ENCODE data around the gene RGS3. TPM values are rescaled to one million over a fixed set of nuclear protein-coding genes. Genes with fewer than 3 reads are reported as not detected.

The RGS3 gene
- polyA plus RNA-seq, 4 donors, result 41.3 to 52.9 (median 47.4) TPM

- no peak for DNase-seq (ENCODE audit: low read depth in 4 of 4, low spot score in 2 of 4)
Measured at GRCh38 chr9:113612828-113613227, 149.3 kb downstream of the RGS3 start.

DNA sequence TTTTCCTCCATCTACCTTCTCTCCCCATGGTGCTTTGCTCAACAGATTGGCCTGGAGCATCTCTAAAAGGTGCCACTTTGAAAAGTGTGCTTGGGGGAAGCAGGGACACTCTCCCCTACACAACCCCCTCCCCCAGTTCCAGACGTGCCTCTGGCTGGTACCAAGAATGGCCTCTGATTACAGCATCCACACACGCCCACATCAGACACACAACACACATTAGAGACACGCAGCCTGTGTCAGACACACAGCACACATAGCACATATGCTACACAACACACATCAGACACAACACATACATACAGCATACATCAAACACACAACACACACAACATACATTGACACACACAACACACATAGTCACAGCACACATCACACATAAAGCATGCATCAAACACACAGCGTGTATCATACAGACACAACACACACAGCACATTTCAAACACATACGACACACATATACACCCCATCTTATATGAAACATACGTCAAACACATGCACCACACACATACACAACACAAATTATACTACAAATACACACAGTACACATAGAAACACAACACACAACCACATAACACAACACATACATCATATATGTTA, 150.4 kb downstream of the RGS3 start:
- DNase-seq (ENCODE audit: low read depth in 4 of 4, low spot score in 2 of 4), result no peak

- DNase-seq (ENCODE audit: low read depth in 4 of 4, low spot score in 2 of 4), result no peak
Measured at GRCh38 chr9:113614843-113615648, 151.5 kb downstream of the RGS3 start.

DNA sequence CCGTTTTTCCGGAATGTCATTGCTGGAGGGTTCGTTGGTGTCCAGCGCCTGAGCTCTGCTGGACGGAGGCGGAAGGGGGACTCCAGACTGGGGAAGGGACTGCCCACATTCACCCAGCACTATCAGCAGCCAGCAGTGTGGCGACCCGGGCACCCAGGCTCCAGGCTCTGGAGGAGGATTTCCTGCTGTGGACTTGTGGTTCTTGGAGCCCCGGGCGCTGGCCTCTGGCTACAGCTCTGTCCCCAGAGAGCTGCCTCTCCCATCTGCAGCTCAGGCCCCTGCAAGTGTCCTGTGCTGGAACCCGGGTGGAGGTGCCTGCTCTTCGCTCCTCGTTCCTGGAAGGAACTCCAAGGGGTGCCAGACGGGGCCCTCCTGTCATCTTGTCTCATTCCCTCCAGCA, 152.6 kb downstream of the RGS3 start:
- DNase-seq (ENCODE audit: low read depth in 4 of 4, low spot score in 2 of 4), result no peak

- DNase-seq (ENCODE audit: low read depth in 4 of 4, low spot score in 2 of 4), result no peak
Measured at GRCh38 chr9:113616621-113617496, 153.3 kb downstream of the RGS3 start.

DNA sequence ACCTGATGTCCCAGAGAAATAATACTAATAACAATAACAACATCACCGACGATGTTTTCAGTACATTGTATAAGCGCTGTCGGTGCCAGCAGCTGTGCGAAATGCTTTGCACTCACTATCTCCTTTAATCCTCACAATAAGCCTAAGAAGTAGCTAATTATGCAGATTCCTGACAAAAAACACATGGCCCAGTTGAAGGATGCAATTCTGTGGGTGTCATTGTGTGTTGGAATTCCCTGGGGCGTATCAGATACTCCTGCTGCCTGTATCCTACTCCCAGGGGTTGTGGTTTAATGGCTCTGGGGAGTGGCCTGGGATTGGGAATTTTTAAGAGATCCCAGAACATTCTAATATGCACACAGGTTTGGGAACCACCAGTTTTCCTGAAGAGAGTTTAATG, 154.0 kb downstream of the RGS3 start:
- DNase-seq (ENCODE audit: low read depth in 4 of 4, low spot score in 2 of 4), result no peak

- DNase-seq (ENCODE audit: low read depth in 4 of 4, low spot score in 2 of 4), result no peak
Measured at GRCh38 chr9:113618836-113619490, 155.4 kb downstream of the RGS3 start.

- DNase-seq (ENCODE audit: low read depth in 4 of 4, low spot score in 2 of 4), result no peak
Measured at GRCh38 chr9:113619491-113620376, 156.2 kb downstream of the RGS3 start.

GRCh38 chr9:113620377-113621161, 157.0 kb downstream of the RGS3 start:
- DNase-seq (ENCODE audit: low read depth in 4 of 4, low spot score in 2 of 4), result peak in 1 of 4 donors; percentile 86

- DNase-seq (ENCODE audit: low read depth in 4 of 4, low spot score in 2 of 4), result no peak
Measured at GRCh38 chr9:113621309-113621791, 157.8 kb downstream of the RGS3 start.

- DNase-seq (ENCODE audit: low read depth in 4 of 4, low spot score in 2 of 4), result no peak
Measured at GRCh38 chr9:113621980-113622379, 158.5 kb downstream of the RGS3 start.

- no peak for DNase-seq (ENCODE audit: low read depth in 4 of 4, low spot score in 2 of 4)
Measured at GRCh38 chr9:113622600-113623400, 159.3 kb downstream of the RGS3 start.

- DNase-seq (ENCODE audit: low read depth in 4 of 4, low spot score in 2 of 4), result no peak
Measured at GRCh38 chr9:113623851-113624485, 160.4 kb downstream of the RGS3 start.

GRCh38 chr9:113624721-113625120, 161.2 kb downstream of the RGS3 start:
- DNase-seq (ENCODE audit: low read depth in 4 of 4, low spot score in 2 of 4), result no peak

- DNase-seq (ENCODE audit: low read depth in 4 of 4, low spot score in 2 of 4), result no peak
Measured at GRCh38 chr9:113625486-113625885, 162.0 kb downstream of the RGS3 start.

DNA sequence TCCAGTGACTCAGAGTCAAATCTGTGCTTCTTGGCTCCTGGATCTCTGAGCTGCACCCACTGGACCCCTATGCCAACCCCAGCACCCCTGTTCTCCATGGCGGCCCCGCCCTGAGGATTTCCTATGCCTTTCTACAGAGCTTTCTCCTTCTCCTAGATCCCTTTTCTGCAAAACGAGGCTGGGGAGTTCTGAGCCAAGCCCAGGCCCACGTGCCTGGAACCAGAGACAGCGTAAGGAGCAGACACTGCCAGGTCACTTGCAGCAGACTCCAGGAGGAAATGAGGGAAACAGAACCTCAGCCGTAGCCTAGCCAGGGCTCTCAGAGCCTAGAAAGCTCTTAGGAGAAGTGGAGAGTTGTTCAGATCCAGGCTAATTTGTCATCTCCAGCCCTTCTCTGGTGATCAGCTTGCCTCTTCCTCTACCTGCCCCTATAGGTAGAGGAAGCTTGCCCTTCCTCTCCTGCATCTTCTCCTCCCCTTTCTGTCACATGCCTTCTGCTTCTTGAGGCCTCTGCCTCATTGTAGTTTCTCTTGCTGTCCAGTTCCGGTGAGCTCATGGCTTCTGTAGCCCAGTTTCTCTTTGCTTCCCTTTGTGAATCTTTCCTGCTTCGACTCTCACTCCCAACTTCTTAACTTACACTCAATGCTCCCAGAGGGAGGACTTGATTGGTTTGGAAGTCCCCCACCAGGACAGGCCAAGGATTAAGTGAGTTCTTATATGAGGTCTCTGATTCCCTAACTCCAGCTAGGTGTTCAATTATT, 163.4 kb downstream of the RGS3 start:
- DNase-seq (ENCODE audit: low read depth in 4 of 4, low spot score in 2 of 4), result no peak

DNA sequence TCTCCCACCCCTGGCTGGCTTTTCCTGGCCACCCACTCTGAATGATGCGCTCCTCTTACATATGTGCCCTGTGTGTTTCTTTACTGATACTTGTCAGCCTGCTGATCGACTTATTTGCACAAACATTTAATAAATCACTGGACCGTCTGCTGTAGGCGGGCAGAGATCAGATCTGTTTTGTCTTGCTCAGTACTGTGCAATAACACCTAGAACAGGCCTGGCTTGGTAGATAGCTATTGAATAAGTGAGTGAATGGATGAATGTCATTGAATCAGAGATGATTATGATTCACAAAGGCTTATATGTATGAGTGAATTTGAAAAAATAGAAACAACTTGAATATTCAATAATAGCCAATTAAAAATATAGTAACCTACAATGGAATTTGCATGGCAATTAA, 165.1 kb downstream of the RGS3 start:
- no peak for DNase-seq (ENCODE audit: low read depth in 4 of 4, low spot score in 2 of 4)
